Panc1 (cell line): ENCODE results near the gene CD226. TPM values are rescaled to one million over a fixed set of nuclear protein-coding genes. Genes with fewer than 3 reads are reported as not detected.

Experiments used
- ATAC-seq: fragments of 200-7000 bp; cut with Tn5 transposase; 2 replicates; pipeline ENCODE4 v1.9.1; 2020; ENCODE audit warnings: mild to moderate bottlenecking, moderate library complexity
- BruUV-seq: library from RNA; stranded (reverse); fragments of 400-500 nt; replicated peaks from 2 replicates; lab custom pipeline; 2021; lab: Mats Ljungman, UMichigan
- CTCF ChIA-PET: fragments of 300-600 bp; sonication (Branson Sonifier 250); formaldehyde crosslinking; loops from one replicate; lab custom pipeline; 2022; ENCODE audit warnings: antibody characterized with exemption; lab: Charles Lee
- POLR2A ChIA-PET: fragments of 300-600 bp; sonication (Branson Sonifier 250); formaldehyde crosslinking; loops from one replicate; lab custom pipeline; 2022; ENCODE audit warnings: antibody characterized with exemption; lab: Charles Lee
- DNase-seq: peaks from one replicate; pipeline ENCODE4 v3.0.0-alpha.2; 2010; ENCODE audit warnings: low read depth, low spot score
- H3K27ac ChIP-seq: 2 replicates; pipeline ENCODE4 v1.5.1; 2011; ENCODE audit warnings: mild to moderate bottlenecking, low read length, inconsistent platforms
- H3K27me3 ChIP-seq: fragments of 200-500 bp; sonication (Bioruptor generic); 2 replicates; pipeline ENCODE4 v1.6.0; 2014; ENCODE audit warnings: low read length, inconsistent platforms; ENCODE audit not compliant: control insufficient read depth, insufficient read depth
- H3K36me3 ChIP-seq: fragments of 200-500 bp; sonication (Bioruptor generic); 2 replicates; pipeline ENCODE4 v1.5.1; 2014; ENCODE audit warnings: inconsistent platforms, mild to moderate bottlenecking, low read length, moderate library complexity; ENCODE audit not compliant: control insufficient read depth, insufficient read depth
- H3K4me1 ChIP-seq: 2 replicates; pipeline ENCODE4 v1.5.1; 2011; ENCODE audit warnings: inconsistent platforms, mild to moderate bottlenecking, low read length, moderate library complexity; ENCODE audit not compliant: control insufficient read depth, insufficient read depth
- H3K4me3 ChIP-seq, 2 experiments: 2 replicates each; pipeline ENCODE4 v1.5.1; 2011 to 2012; ENCODE audit warnings: low read depth in 2 of 2, low read length in 2 of 2, mild to moderate bottlenecking in 2 of 2, inconsistent platforms in 1 of 2, moderate library complexity in 1 of 2
- H3K9me3 ChIP-seq: fragments of 200-500 bp; sonication (Bioruptor generic); 2 replicates; pipeline ENCODE4 v1.5.1; 2014; ENCODE audit warnings: low read depth, mild to moderate bottlenecking, inconsistent platforms, low read length, moderate library complexity; ENCODE audit not compliant: control insufficient read depth, insufficient read depth
- CTCF ChIP-seq: fragments of 450-650 bp; IDR thresholded peaks from 2 replicates; pipeline ENCODE4 v1.5.1; 2017; ENCODE audit warnings: mild to moderate bottlenecking
- POLR2AphosphoS5 ChIP-seq: IDR thresholded peaks from 2 replicates; pipeline ENCODE4 v1.6.1; 2012; ENCODE audit warnings: mild to moderate bottlenecking, low read depth, low read length, moderate library complexity
- REST ChIP-seq, 2 experiments: IDR thresholded peaks; 2 replicates each; pipeline ENCODE4 v1.6.1; 2011 to 2012; ENCODE audit warnings: low read depth in 2 of 2, control low read depth in 1 of 2, low read length in 1 of 2, mild to moderate bottlenecking in 1 of 2, moderate library complexity in 1 of 2; ENCODE audit not compliant: insufficient read depth in 1 of 2
- SIN3A ChIP-seq: IDR thresholded peaks from 2 replicates; pipeline ENCODE4 v1.6.1; 2012; ENCODE audit warnings: low read depth, mild to moderate bottlenecking, low read length, moderate library complexity, borderline replicate concordance; ENCODE audit not compliant: insufficient read depth
- TCF7L2 ChIP-seq: IDR thresholded peaks from 2 replicates; pipeline ENCODE4 v1.6.1; 2011; ENCODE audit warnings: mild to moderate bottlenecking, low read depth, low read length, inconsistent platforms
- in situ Hi-C: cut with HindIII; loops from 2 replicates; pipeline ENCODE4 v1.10.0; 2016; ENCODE audit warnings: low sequenced_read_pairs, low pct_unique_long_range_greater_than_20kb
- intact Hi-C: fragments of 100-400 bp; cut with micrococcal nuclease; formaldehyde crosslinking; loops from one replicate; pipeline ENCODE4 v1.10.0; 2022; ENCODE audit not compliant: unreplicated experiment
- total RNA-seq: library from RNA; stranded (reverse); gene quantifications from one replicate; pipeline ENCODE4 v1.2.1, GENCODE V29; 2021; ENCODE audit not compliant: unreplicated experiment

Gene CD226
- total RNA-seq, 1 experiment from 2014 or later: 0.95 TPM

GRCh38 chr18:69958422-69958821 lies 10.7 kb upstream of the CD226 start:
- no peaks in the 10 kb centered on the region for H3K9me3 ChIP-seq
- no peaks in the 10 kb centered on the region for H3K36me3 ChIP-seq
- no peak overlapping the region for H3K4me3 ChIP-seq
- no peaks in the 10 kb centered on the region for H3K4me1 ChIP-seq
- ATAC-seq (no peak), DNase-seq (no peak)
- no TSS peak for BruUV-seq
- in situ Hi-C loops: no loop called here
- intact Hi-C loops: no loop called here
- CTCF ChIA-PET: interaction anchor here (0.7 kb wide), 1 partner anchor 76 kb away, joined by 4 read pairs; no protein-coding TSS in a partner anchor
- no peak overlapping the region for H3K27ac ChIP-seq
- POLR2A ChIA-PET: interaction anchor here (0.6 kb wide), 1 partner anchor 837 kb away, joined by 14 read pairs; no protein-coding TSS in a partner anchor
- TF ChIP-seq REST (IDR thresholded peaks at IDR 0.05; ENCODE audit: insufficient read depth in 1 of 2, low read depth in 2 of 2, low read length in 1 of 2): no peak
- TF ChIP-seq TCF7L2: no peak
- TF ChIP-seq SIN3A: no peak
- no peak for TF ChIP-seq CTCF
- no peak for TF ChIP-seq POLR2AphosphoS5
- H3K27me3 ChIP-seq: no peaks in the 10 kb centered on the region

- no peaks in the 10 kb centered on the region for H3K27me3 ChIP-seq
- no peaks in the 10 kb centered on the region for H3K4me1 ChIP-seq
- H3K27ac ChIP-seq: no peak overlapping the region
- H3K36me3 ChIP-seq: no peaks in the 10 kb centered on the region
- ATAC-seq: no peak
- no peak for TF ChIP-seq REST (IDR thresholded peaks at IDR 0.05; ENCODE audit: insufficient read depth in 1 of 2, low read depth in 2 of 2, low read length in 1 of 2)
- no peak for TF ChIP-seq SIN3A
- no peak for DNase-seq
- intact Hi-C loops: no loop called here
- BruUV-seq: no TSS peak
- H3K9me3 ChIP-seq: no peaks in the 10 kb centered on the region
- CTCF ChIA-PET: no interaction called here
- POLR2A ChIA-PET: no interaction called here
- in situ Hi-C loops: no loop called here
- no peak overlapping the region for H3K4me3 ChIP-seq
Observed at GRCh38 chr18:69957747-69958146, 10.1 kb upstream of the CD226 start.
